GM19463 (cell line): ENCODE results near the gene BTNL9.
"Not testable (repeated sequence)": the region's sequence is repeated elsewhere in the genome, so short reads cannot be mapped to it uniquely, and the experiment has no call there.

ENCODE experiments used
- ATAC-seq: cut with Tn5 transposase; IDR thresholded peaks from one replicate; pipeline ENCODE4 v1.9.1; 2021; ENCODE audit warnings: mild to moderate bottlenecking, moderate library complexity; ENCODE audit not compliant: unreplicated experiment

Gene BTNL9

DNA sequence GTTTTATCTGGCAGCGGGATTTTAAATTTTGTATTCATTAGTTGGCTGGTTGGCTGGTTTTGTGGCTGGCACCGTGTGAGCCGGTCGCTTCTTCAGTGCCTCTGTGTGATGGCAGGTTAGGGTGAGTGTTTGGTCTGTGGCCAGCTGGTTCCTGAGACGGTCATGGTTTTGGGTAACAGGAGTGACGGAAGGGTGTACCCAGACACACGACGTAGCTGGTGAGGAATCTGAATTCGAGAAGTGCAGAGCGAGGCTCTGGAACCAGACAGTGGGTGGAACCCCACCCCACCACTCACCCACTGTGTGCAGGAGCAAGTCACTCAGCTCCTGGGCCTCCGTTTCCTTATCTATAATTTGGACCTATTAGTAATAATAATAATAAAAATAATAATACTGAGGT lies 2.7 kb downstream of the BTNL9 start:
- ATAC-seq: no peak

DNA sequence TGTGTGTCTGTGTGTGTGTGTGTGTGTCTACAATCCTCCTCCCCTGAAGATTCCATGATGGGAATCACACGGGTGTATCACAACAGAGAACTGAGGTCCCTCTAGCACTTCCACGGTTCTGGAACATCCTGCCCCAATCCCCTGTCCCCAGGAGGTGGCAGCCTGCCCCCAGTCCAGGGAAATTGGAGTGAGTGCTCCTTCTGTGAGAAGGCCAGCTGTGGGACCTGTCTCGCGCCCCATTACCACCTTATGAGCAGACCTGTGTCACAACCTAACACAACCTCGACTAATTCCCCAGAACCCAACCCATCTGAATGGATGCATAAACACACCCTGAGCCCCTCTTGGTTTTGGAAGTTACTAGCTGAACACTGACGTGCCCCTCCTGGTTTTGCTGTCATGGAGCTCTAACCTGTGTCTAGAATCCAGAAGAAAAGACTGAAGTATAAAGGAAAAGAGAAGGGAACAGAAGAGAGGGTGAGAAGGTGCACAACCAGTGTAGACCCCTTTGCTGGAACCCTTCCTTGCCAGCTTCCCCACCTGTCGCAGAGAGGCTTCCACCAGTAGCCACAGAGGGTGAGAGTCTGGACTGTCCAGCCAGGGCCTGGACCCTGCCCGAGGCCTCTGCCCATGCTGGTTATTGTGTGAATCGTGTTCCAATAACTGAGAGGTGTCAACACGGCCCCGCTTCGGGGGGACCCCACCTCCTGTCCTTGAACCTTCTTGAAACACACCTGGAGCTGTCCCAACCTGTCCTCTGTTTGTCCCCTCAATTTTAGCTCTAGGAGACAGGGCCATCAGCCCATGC lies 3.4 kb downstream of the BTNL9 start:
- ATAC-seq: no peak

- ATAC-seq: no peak
Measured at GRCh38 chr5:181044093-181044599, 4.1 kb downstream of the BTNL9 start.

DNA sequence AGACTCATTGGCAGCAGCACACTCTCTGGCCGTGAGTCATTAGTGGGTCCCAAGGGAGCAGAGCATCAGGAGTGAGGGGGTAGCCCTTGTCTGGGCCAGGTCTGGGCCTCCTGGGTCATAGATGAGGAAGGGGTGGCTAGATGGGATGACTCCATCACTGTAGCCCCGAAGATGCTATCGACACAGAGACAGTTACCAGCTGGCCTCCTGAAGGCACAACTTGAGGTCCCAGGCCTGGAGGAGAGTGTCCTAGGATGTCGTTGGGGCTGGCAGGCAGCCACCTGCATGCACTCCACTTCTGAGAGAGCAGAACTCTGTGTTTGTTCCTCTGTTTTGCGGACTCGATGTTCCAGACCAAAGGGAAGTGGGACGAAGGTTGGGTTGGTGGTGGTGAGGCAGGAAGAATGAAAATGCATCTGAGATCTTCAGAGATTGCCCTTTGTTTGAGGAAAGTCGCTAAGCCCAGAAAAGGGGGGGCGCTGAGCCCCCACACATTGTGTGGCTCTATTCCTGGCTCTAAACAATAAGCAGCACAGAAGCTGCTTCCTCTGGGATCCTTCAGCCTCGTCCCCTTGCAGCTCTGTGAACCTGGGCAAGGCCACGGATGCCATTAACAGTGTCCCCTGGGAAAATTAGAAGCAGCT lies 4.7 kb downstream of the BTNL9 start:
- ATAC-seq: no peak

- ATAC-seq: no peak
Measured at GRCh38 chr5:181045316-181045715, 5.2 kb downstream of the BTNL9 start.

- not testable (repeated sequence) for ATAC-seq
Measured at GRCh38 chr5:181045857-181046256, 5.8 kb downstream of the BTNL9 start.

GRCh38 chr5:181047288-181047687 lies 7.2 kb downstream of the BTNL9 start:
- no peak for ATAC-seq

DNA sequence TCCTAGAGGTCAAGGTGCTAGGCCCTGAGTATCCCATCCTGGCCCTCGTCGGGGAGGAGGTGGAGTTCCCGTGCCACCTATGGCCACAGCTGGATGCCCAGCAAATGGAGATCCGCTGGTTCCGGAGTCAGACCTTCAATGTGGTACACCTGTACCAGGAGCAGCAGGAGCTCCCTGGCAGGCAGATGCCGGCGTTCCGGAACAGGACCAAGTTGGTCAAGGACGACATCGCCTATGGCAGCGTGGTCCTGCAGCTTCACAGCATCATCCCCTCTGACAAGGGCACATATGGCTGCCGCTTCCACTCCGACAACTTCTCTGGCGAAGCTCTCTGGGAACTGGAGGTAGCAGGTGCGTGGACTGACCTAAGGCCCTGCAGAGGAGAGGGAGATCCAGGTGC lies 7.9 kb downstream of the BTNL9 start:
- no peak for ATAC-seq

GRCh38 chr5:181050016-181050415 lies 9.9 kb downstream of the BTNL9 start:
- ATAC-seq: no peak

DNA sequence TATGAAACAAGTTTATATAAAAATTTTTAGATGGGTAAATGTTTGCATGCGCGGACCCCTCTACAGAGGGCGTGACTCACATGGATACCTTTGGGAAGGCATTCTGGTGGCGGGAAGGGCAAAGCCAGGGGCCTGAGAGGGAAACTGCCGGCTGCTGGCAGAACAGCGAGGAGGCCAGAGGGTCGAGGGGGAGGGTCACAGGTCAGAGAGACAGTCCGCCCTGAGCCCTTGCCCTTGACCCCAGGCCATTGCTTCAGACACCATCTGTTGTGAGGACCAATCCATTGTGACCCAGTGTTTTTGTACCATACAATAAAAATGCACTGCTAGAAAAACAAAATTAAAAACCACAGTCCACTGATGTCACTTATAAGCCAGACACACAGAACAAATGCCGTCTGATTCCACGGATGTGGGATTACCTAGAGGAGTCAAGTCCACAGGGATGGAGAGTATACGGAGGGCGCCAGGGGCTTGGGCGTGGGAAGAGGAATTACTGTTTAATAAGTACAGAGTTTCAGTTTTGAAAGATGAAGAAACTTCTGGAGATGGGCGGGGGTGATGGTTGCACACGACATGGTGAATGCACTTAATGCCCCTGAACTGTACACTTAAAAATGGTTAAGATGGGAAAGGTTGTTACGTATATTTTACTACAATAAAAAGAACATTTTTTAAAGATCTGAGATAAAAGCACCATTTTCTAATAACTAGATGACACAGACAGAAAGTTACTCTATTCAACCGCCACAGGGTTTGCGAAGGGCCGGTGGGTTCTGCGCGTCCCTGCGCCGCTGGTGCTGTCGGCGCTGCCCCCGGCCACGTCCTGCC lies 12.0 kb downstream of the BTNL9 start:
- ATAC-seq: no peak

- ATAC-seq: no peak
Measured at GRCh38 chr5:181052672-181053487, 12.8 kb downstream of the BTNL9 start.

GRCh38 chr5:181053488-181054121 lies 13.5 kb downstream of the BTNL9 start:
- no peak for ATAC-seq

GRCh38 chr5:181054138-181054537 lies 14.1 kb downstream of the BTNL9 start:
- no peak for ATAC-seq

- no peak for ATAC-seq
Measured at GRCh38 chr5:181054871-181055459, 14.9 kb downstream of the BTNL9 start.

DNA sequence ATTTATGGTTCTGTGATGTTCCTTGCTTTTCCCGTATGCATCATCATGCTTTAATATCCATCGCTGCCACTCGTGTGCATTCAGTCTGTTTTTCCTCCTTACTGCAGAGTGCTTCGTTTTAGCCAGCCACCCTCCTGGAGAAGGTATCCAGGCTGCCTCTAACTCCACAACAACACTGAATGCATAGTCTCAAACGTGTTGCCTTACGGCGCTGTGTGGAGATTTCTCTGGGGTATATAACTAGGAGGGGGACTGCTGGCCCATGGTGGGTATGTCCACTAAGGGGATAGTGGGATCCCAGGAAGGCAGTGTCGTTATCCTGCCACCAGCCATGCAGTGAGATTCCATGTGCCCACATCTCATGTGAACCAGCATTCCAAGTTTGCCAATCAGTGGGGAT lies 16.4 kb downstream of the BTNL9 start:
- ATAC-seq: no peak

DNA sequence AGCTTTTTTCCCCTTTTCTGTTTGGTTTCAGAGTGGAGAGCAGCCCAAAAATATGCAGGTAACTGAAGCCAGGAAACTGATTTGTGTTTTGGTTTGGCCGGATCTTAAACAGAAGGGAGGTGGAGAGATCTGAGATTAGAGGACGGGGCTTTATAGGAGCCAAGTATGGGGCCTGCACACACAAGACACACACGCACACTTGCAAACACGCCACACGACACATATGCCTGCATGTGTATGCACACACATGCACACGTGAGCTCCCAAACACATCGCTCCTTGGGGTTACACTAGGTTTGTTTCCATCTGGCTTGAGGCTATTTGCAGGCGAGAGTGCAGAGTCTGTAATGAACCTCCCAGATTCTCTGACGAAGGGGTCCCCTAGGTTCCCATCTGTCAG lies 18.3 kb downstream of the BTNL9 start:
- no peak for ATAC-seq

DNA sequence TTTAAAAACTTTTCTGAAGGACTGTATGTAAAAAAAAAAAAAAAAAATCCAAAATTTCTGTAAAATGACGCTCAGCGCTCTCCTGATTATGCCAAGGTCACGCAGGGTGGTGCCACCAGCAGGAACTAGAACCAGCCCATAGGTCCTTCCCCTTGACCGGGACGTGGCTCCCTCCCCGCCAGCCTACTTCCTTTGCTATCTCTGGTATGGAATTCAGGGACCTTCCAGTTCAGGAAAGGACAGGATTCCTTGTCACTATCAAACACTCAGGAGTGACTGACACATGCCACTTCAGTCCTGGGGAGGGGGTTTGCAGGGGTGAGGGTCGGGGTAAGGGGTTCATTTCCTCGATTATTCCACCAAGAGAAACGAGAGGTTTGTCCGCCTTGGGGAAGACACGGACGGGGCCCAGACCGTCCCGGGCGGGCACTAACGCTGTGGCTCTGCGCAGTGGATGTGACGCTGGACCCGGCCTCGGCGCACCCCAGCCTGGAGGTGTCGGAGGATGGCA lies 18.8 kb downstream of the BTNL9 start:
- ATAC-seq: no peak

GRCh38 chr5:181059297-181060230 lies 19.5 kb downstream of the BTNL9 start:
- ATAC-seq: no peak

- no peak for ATAC-seq
Measured at GRCh38 chr5:181060231-181060590, 20.1 kb downstream of the BTNL9 start.
